Measurements from ENCODE around the gene SH3RF1.

DNA sequence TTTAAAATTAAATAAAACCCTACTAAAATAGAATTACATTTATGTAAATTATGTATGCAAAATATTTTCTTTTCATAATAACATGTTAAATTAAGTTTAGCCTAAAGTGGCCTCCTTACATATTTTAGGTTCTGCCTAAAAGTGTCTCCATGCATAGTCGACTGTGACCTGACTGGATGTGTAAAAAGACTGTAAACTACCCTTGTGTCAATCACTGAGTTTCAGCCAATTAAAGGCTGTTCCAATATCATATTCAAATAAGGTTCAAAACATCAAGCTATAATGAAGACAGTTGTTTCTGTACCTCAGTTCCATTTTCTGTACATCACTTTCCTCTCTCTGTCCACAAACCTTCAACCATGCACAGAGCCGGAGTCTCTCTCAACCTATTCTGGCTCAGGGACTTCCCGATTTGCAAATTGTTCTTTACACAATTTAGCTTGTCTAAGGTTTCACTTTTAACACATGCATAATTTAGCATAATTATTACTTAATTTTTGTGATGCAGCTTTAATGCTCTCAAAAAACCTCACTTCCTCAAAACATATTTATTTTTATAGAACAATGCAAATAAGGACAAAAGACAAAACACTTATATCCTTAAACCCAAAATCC is 60.1 kb downstream of the SH3RF1 start:
- TF ChIP-seq, protein P1, sequence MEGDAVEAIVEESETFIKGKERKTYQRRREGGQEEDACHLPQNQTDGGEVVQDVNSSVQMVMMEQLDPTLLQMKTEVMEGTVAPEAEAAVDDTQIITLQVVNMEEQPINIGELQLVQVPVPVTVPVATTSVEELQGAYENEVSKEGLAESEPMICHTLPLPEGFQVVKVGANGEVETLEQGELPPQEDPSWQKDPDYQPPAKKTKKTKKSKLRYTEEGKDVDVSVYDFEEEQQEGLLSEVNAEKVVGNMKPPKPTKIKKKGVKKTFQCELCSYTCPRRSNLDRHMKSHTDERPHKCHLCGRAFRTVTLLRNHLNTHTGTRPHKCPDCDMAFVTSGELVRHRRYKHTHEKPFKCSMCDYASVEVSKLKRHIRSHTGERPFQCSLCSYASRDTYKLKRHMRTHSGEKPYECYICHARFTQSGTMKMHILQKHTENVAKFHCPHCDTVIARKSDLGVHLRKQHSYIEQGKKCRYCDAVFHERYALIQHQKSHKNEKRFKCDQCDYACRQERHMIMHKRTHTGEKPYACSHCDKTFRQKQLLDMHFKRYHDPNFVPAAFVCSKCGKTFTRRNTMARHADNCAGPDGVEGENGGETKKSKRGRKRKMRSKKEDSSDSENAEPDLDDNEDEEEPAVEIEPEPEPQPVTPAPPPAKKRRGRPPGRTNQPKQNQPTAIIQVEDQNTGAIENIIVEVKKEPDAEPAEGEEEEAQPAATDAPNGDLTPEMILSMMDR (IDR thresholded peaks at IDR 0.05; ENCODE audit: borderline replicate concordance, extremely low read depth, low read length, poor library complexity, severe bottlenecking), result no peak
- no peak for TF ChIP-seq EZH2 (IDR thresholded peaks at IDR 0.05; ENCODE audit: borderline replicate concordance, low read depth, low read length, severe bottlenecking)

Measured in DND-41 (cell line).